PFSK-1 (cell line): ENCODE results near the gene TMEM119.

Experiments used
- FOXP2 ChIP-seq: optimal IDR thresholded peaks from 2 replicates; pipeline ENCODE3; 2011; ENCODE audit warnings: borderline replicate concordance, control low read depth, inconsistent platforms; ENCODE audit not compliant: insufficient read depth; ENCODE audit errors: extremely low read length, extremely low read depth
- POLR2AphosphoS5 ChIP-seq: IDR thresholded peaks from 2 replicates; pipeline ENCODE4 v1.6.1; 2012; ENCODE audit warnings: low read depth, mild to moderate bottlenecking, control low read depth, low read length, moderate library complexity
- REST ChIP-seq, 2 experiments: IDR thresholded peaks; 2 replicates each; pipeline versions ENCODE4 v1.6.1 to v1.8.0; 2011 to 2012; ENCODE audit warnings: low read depth in 2 of 2, low read length in 2 of 2, control low read depth in 1 of 2, inconsistent platforms in 1 of 2, mild to moderate bottlenecking in 1 of 2, moderate library complexity in 1 of 2; ENCODE audit not compliant: insufficient read depth in 1 of 2
- SIN3A ChIP-seq: IDR thresholded peaks from 2 replicates; pipeline ENCODE4 v1.6.1; 2012; ENCODE audit warnings: mild to moderate bottlenecking, low read length, moderate library complexity, borderline replicate concordance; ENCODE audit not compliant: insufficient read depth
- TAF1 ChIP-seq: IDR thresholded peaks from 2 replicates; pipeline ENCODE4 v1.6.1; 2012; ENCODE audit warnings: low read length, control low read depth, borderline replicate concordance; ENCODE audit not compliant: insufficient read depth

TMEM119 gene

GRCh38 chr12:108591267-108591980 lies 6.5 kb downstream of the TMEM119 start:
- no peak for TF ChIP-seq REST (IDR thresholded peaks at IDR 0.05; ENCODE audit: insufficient read depth in 1 of 2, low read depth in 2 of 2, low read length in 2 of 2)
- no peak for TF ChIP-seq TAF1
- TF ChIP-seq POLR2AphosphoS5 = no peak
- no peak for TF ChIP-seq FOXP2
- no peak for TF ChIP-seq SIN3A

- no peak for TF ChIP-seq REST (IDR thresholded peaks at IDR 0.05; ENCODE audit: insufficient read depth in 1 of 2, low read depth in 2 of 2, low read length in 2 of 2)
- TF ChIP-seq POLR2AphosphoS5 = no peak
- no peak for TF ChIP-seq SIN3A
- TF ChIP-seq FOXP2 = no peak
- no peak for TF ChIP-seq TAF1
These were observed 8.0 kb downstream of the TMEM119 start for GRCh38 chr12:108589840-108590229.

GRCh38 chr12:108589028-108589839 lies 8.7 kb downstream of the TMEM119 start:
- TF ChIP-seq FOXP2 = no peak
- TF ChIP-seq TAF1 = no peak
- TF ChIP-seq POLR2AphosphoS5 = no peak
- TF ChIP-seq REST (IDR thresholded peaks at IDR 0.05; ENCODE audit: insufficient read depth in 1 of 2, low read depth in 2 of 2, low read length in 2 of 2) = no peak
- no peak for TF ChIP-seq SIN3A

- no peak for TF ChIP-seq TAF1
- no peak for TF ChIP-seq REST (IDR thresholded peaks at IDR 0.05; ENCODE audit: insufficient read depth in 1 of 2, low read depth in 2 of 2, low read length in 2 of 2)
- TF ChIP-seq FOXP2 = no peak
- no peak for TF ChIP-seq POLR2AphosphoS5
- TF ChIP-seq SIN3A = no peak
These were observed 10.1 kb downstream of the TMEM119 start for GRCh38 chr12:108587826-108588225.
